WTC11 (cell line): ENCODE data around the gene UBAP1L. TPM values are rescaled to one million over a fixed set of nuclear protein-coding genes. Genes with fewer than 3 reads are reported as not detected.

Experiments
- ATAC-seq: fragments of 200-7000 bp; cut with Tn5 transposase; 2 replicates; pipeline ENCODE4 v1.10.0; 2021; ENCODE audit warnings: mild to moderate bottlenecking, moderate library complexity
- CTCF ChIA-PET: fragments of 300-600 bp; sonication (Branson Sonifier 250); formaldehyde crosslinking; loops from one replicate; lab custom pipeline; 2021; ENCODE audit warnings: antibody characterized with exemption; lab: Charles Lee
- POLR2A ChIA-PET: fragments of 350-600 bp; sonication (Branson Sonifier 250); formaldehyde crosslinking; loops from one replicate; lab custom pipeline; 2021; ENCODE audit warnings: antibody characterized with exemption; lab: Charles Lee
- DNase-seq: peaks from one replicate; pipeline ENCODE4 v3.0.0; 2021; ENCODE audit warnings: low spot score
- H3K27ac Mint-ChIP-seq: 2 replicates; pipeline ENCODE4 v1.8.0; 2021; ENCODE audit warnings: mixed read lengths
- H3K27me3 Mint-ChIP-seq: 2 replicates; pipeline ENCODE4 v1.8.0; 2021; ENCODE audit warnings: low read depth, mild to moderate bottlenecking, moderate library complexity, mixed read lengths
- H3K36me3 Mint-ChIP-seq: 2 replicates; pipeline ENCODE4 v1.8.0; 2021; ENCODE audit warnings: mixed read lengths
- H3K4me1 Mint-ChIP-seq: 2 replicates; pipeline ENCODE4 v1.8.0; 2022; ENCODE audit warnings: mixed read lengths
- H3K4me3 Mint-ChIP-seq: 2 replicates; pipeline ENCODE4 v1.8.0; 2021; ENCODE audit warnings: mild to moderate bottlenecking, moderate library complexity, mixed read lengths
- H3K9me3 Mint-ChIP-seq: 2 replicates; pipeline ENCODE4 v1.8.0; 2021; ENCODE audit warnings: mixed read lengths
- ATF3 ChIP-seq: sonication (generic); formaldehyde crosslinking; conservative IDR thresholded peaks from 2 replicates; pipeline ENCODE4 v1.8.1; 2022; ENCODE audit warnings: mild to moderate bottlenecking, missing genetic modification reagents
- ATF6 ChIP-seq: sonication (generic); formaldehyde crosslinking; IDR thresholded peaks from 2 replicates; pipeline ENCODE4 v1.8.1; 2023; ENCODE audit warnings: mild to moderate bottlenecking, missing genetic modification reagents
- FOXJ3 ChIP-seq: sonication (generic); formaldehyde crosslinking; IDR thresholded peaks from 2 replicates; pipeline ENCODE4 v1.9.0; 2021; ENCODE audit warnings: missing genetic modification reagents, mild to moderate bottlenecking, borderline replicate concordance
- HMGXB4 ChIP-seq: sonication (generic); formaldehyde crosslinking; IDR thresholded peaks from 2 replicates; pipeline ENCODE4 v1.8.1; 2023; ENCODE audit warnings: mild to moderate bottlenecking, moderate library complexity, missing genetic modification reagents
- IRF1 ChIP-seq: sonication (generic); formaldehyde crosslinking; IDR thresholded peaks from 2 replicates; pipeline ENCODE4 v1.8.0; 2023; ENCODE audit warnings: missing genetic modification reagents
- JAZF1 ChIP-seq: fragments of 250-450 bp; sonication (Bioruptor Pico); IDR thresholded peaks from 2 replicates; pipeline ENCODE4 v1.9.0; 2021; ENCODE audit warnings: moderate library complexity, mild to moderate bottlenecking, inconsistent platforms
- MYBL2 ChIP-seq: sonication (generic); formaldehyde crosslinking; IDR thresholded peaks from 2 replicates; pipeline ENCODE4 v1.8.1; 2023; ENCODE audit warnings: mild to moderate bottlenecking, moderate library complexity, missing genetic modification reagents
- NFATC4 ChIP-seq: fragments of 250-450 bp; sonication (Bioruptor Pico); IDR thresholded peaks from 2 replicates; pipeline ENCODE4 v1.9.0; 2021; ENCODE audit warnings: mild to moderate bottlenecking
- PREB ChIP-seq: sonication (generic); formaldehyde crosslinking; IDR thresholded peaks from 2 replicates; pipeline ENCODE4 v1.8.1; 2022; ENCODE audit warnings: mild to moderate bottlenecking, missing genetic modification reagents, moderate library complexity, borderline replicate concordance
- SMAD4 ChIP-seq: sonication (generic); formaldehyde crosslinking; IDR thresholded peaks from 2 replicates; pipeline ENCODE4 v1.8.0; 2022; ENCODE audit warnings: mild to moderate bottlenecking, missing genetic modification reagents
- TEAD1 ChIP-seq: sonication (generic); formaldehyde crosslinking; IDR thresholded peaks from 2 replicates; pipeline ENCODE4 v1.8.0; 2022; ENCODE audit warnings: mild to moderate bottlenecking, missing genetic modification reagents
- TEAD4 ChIP-seq: sonication (generic); formaldehyde crosslinking; IDR thresholded peaks from 2 replicates; pipeline ENCODE4 v1.8.0; 2022; ENCODE audit warnings: mild to moderate bottlenecking, missing genetic modification reagents
- TP53 ChIP-seq: sonication (generic); formaldehyde crosslinking; IDR thresholded peaks from 2 replicates; pipeline ENCODE4 v1.8.1; 2023; ENCODE audit warnings: mild to moderate bottlenecking, missing genetic modification reagents
- USF1 ChIP-seq: sonication (generic); formaldehyde crosslinking; IDR thresholded peaks from 2 replicates; pipeline ENCODE4 v1.8.0; 2022; ENCODE audit warnings: mild to moderate bottlenecking, missing genetic modification reagents
- ZNF219 ChIP-seq: sonication (generic); formaldehyde crosslinking; IDR thresholded peaks from 2 replicates; pipeline ENCODE4 v1.8.0; 2023; ENCODE audit warnings: missing genetic modification reagents, mild to moderate bottlenecking, borderline replicate concordance
- ZNF232 ChIP-seq: sonication (generic); formaldehyde crosslinking; IDR thresholded peaks from 2 replicates; pipeline ENCODE4 v1.8.0; 2022; ENCODE audit warnings: mild to moderate bottlenecking, missing genetic modification reagents
- ZNF416 ChIP-seq: fragments of 250-450 bp; sonication (Bioruptor Pico); IDR thresholded peaks from 2 replicates; pipeline ENCODE4 v1.9.0; 2021; ENCODE audit warnings: mild to moderate bottlenecking, inconsistent platforms
- total RNA-seq: library from RNA; stranded (reverse); gene quantifications from 3 replicates; pipeline ENCODE4 v1.2.3, GENCODE V29; 2021
- TF ChIP-seq, protein P1 (sequence below): sonication (generic); formaldehyde crosslinking; IDR thresholded peaks from 2 replicates; pipeline ENCODE4 v1.8.1; 2023; ENCODE audit warnings: mild to moderate bottlenecking, missing genetic modification reagents, moderate library complexity
- TF ChIP-seq, protein P2 (sequence below): fragments of 200-600 bp; IDR thresholded peaks from 2 replicates; pipeline ENCODE4 v1.8.0; 2022; ENCODE audit warnings: antibody characterized with exemption
- TF ChIP-seq, protein P3 (sequence below): sonication (generic); formaldehyde crosslinking; IDR thresholded peaks from 2 replicates; pipeline ENCODE4 v1.8.1; 2022; ENCODE audit warnings: missing genetic modification reagents, borderline replicate concordance
- TF ChIP-seq, protein P4 (sequence below): sonication (generic); formaldehyde crosslinking; IDR thresholded peaks from 2 replicates; pipeline ENCODE4 v1.8.0; 2023; ENCODE audit warnings: missing genetic modification reagents, mild to moderate bottlenecking, borderline replicate concordance

UBAP1L gene
- total RNA-seq, 1 experiment from 2014 or later, result 2.0 TPM

GRCh38 chr15:65132878-65133547 is 18.0 kb upstream of the UBAP1L start:
- Mint-ChIP-seq H3K4me3 (peak overlapping the region; percentile 80), H3K27me3 (peaks cover 10% of the 10 kb centered on the region), H3K9me3 (peaks cover 21% of the 10 kb centered on the region), H3K27ac (no peak overlapping the region), H3K36me3 (peaks cover 45% of the 10 kb centered on the region), H3K4me1 (peaks cover 16% of the 10 kb centered on the region)
- peak; percentile 65 for DNase-seq
- POLR2A ChIA-PET, result no interaction called here
- CTCF ChIA-PET, result no interaction called here
- peak; percentile 85 for ATAC-seq
- TF ChIP-seq JAZF1 (CRISPR knock-in tag) (no peak), TEAD4 (CRISPR knock-in tag) (no peak; the same call in 1 of the 2 replicates), ZNF219 (CRISPR knock-in tag) (no peak), TP53 (CRISPR knock-in tag) (peak; percentile 71; the same call in 1 of the 2 replicates), ATF3 (CRISPR knock-in tag) (no peak), USF1 (CRISPR knock-in tag) (no peak), PREB (CRISPR knock-in tag) (no peak), ZNF416 (CRISPR knock-in tag) (no peak), FOXJ3 (CRISPR knock-in tag) (no peak), NFATC4 (CRISPR knock-in tag) (no peak), ZNF232 (CRISPR knock-in tag) (no peak), HMGXB4 (CRISPR knock-in tag) (peak; percentile 79), ATF6 (CRISPR knock-in tag) (no peak), SMAD4 (CRISPR knock-in tag) (no peak), IRF1 (CRISPR knock-in tag) (no peak), MYBL2 (CRISPR knock-in tag) (no peak), TEAD1 (CRISPR knock-in tag) (no peak)
- TF ChIP-seq, protein P1, sequence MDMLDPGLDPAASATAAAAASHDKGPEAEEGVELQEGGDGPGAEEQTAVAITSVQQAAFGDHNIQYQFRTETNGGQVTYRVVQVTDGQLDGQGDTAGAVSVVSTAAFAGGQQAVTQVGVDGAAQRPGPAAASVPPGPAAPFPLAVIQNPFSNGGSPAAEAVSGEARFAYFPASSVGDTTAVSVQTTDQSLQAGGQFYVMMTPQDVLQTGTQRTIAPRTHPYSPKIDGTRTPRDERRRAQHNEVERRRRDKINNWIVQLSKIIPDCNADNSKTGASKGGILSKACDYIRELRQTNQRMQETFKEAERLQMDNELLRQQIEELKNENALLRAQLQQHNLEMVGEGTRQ (CRISPR knock-in tag), result no peak
- TF ChIP-seq, protein P2, sequence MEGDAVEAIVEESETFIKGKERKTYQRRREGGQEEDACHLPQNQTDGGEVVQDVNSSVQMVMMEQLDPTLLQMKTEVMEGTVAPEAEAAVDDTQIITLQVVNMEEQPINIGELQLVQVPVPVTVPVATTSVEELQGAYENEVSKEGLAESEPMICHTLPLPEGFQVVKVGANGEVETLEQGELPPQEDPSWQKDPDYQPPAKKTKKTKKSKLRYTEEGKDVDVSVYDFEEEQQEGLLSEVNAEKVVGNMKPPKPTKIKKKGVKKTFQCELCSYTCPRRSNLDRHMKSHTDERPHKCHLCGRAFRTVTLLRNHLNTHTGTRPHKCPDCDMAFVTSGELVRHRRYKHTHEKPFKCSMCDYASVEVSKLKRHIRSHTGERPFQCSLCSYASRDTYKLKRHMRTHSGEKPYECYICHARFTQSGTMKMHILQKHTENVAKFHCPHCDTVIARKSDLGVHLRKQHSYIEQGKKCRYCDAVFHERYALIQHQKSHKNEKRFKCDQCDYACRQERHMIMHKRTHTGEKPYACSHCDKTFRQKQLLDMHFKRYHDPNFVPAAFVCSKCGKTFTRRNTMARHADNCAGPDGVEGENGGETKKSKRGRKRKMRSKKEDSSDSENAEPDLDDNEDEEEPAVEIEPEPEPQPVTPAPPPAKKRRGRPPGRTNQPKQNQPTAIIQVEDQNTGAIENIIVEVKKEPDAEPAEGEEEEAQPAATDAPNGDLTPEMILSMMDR, result no peak
- TF ChIP-seq, protein P3, sequence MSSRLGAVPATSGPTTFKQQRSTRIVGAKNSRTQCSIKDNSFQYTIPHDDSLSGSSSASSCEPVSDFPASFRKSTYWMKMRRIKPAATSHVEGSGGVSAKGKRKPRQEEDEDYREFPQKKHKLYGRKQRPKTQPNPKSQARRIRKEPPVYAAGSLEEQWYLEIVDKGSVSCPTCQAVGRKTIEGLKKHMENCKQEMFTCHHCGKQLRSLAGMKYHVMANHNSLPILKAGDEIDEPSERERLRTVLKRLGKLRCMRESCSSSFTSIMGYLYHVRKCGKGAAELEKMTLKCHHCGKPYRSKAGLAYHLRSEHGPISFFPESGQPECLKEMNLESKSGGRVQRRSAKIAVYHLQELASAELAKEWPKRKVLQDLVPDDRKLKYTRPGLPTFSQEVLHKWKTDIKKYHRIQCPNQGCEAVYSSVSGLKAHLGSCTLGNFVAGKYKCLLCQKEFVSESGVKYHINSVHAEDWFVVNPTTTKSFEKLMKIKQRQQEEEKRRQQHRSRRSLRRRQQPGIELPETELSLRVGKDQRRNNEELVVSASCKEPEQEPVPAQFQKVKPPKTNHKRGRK (CRISPR knock-in tag), result 0 out of 2 replicates have a peak, but pooled peaks have one; percentile 23
- TF ChIP-seq, protein P4, sequence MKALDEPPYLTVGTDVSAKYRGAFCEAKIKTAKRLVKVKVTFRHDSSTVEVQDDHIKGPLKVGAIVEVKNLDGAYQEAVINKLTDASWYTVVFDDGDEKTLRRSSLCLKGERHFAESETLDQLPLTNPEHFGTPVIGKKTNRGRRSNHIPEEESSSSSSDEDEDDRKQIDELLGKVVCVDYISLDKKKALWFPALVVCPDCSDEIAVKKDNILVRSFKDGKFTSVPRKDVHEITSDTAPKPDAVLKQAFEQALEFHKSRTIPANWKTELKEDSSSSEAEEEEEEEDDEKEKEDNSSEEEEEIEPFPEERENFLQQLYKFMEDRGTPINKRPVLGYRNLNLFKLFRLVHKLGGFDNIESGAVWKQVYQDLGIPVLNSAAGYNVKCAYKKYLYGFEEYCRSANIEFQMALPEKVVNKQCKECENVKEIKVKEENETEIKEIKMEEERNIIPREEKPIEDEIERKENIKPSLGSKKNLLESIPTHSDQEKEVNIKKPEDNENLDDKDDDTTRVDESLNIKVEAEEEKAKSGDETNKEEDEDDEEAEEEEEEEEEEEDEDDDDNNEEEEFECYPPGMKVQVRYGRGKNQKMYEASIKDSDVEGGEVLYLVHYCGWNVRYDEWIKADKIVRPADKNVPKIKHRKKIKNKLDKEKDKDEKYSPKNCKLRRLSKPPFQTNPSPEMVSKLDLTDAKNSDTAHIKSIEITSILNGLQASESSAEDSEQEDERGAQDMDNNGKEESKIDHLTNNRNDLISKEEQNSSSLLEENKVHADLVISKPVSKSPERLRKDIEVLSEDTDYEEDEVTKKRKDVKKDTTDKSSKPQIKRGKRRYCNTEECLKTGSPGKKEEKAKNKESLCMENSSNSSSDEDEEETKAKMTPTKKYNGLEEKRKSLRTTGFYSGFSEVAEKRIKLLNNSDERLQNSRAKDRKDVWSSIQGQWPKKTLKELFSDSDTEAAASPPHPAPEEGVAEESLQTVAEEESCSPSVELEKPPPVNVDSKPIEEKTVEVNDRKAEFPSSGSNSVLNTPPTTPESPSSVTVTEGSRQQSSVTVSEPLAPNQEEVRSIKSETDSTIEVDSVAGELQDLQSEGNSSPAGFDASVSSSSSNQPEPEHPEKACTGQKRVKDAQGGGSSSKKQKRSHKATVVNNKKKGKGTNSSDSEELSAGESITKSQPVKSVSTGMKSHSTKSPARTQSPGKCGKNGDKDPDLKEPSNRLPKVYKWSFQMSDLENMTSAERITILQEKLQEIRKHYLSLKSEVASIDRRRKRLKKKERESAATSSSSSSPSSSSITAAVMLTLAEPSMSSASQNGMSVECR (CRISPR knock-in tag), result peak; percentile 43
